GM12875 (cell line): Measurements from ENCODE around the gene THAP6.

Experiments used
- H3K4me3 ChIP-seq: one replicate; pipeline ENCODE4 v1.5.1; 2011; ENCODE audit warnings: low read depth, low read length, control low read depth
- TF ChIP-seq, protein P1 (sequence below): IDR thresholded peaks from 2 replicates; pipeline ENCODE4 v1.5.1; 2011; ENCODE audit warnings: low read depth, mild to moderate bottlenecking, control low read depth, inconsistent platforms, low read length, moderate library complexity, borderline replicate concordance; ENCODE audit not compliant: insufficient read depth

The THAP6 gene

DNA sequence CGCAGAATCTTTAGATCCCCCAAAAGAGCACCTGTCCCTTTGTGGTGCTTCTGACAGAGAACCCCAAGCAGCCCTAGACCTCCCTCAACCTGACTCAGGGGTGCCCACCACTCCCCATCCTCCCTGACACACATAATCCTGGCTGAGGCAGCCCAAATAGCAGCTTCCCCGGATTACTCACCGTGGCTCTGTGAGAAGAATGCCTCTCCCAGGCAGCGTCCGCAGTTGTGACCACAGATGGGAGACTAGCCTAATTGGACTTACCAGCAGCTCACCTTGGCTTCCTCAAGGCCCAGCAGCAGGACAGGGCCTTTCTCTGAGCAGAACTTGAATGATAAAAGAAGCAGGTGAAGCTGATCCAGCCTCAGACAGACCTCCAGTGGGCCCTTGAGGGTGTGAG lies 31.3 kb downstream of the THAP6 start:
- H3K4me3 ChIP-seq = no peak overlapping the region
- TF ChIP-seq, protein P1, sequence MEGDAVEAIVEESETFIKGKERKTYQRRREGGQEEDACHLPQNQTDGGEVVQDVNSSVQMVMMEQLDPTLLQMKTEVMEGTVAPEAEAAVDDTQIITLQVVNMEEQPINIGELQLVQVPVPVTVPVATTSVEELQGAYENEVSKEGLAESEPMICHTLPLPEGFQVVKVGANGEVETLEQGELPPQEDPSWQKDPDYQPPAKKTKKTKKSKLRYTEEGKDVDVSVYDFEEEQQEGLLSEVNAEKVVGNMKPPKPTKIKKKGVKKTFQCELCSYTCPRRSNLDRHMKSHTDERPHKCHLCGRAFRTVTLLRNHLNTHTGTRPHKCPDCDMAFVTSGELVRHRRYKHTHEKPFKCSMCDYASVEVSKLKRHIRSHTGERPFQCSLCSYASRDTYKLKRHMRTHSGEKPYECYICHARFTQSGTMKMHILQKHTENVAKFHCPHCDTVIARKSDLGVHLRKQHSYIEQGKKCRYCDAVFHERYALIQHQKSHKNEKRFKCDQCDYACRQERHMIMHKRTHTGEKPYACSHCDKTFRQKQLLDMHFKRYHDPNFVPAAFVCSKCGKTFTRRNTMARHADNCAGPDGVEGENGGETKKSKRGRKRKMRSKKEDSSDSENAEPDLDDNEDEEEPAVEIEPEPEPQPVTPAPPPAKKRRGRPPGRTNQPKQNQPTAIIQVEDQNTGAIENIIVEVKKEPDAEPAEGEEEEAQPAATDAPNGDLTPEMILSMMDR = no peak

DNA sequence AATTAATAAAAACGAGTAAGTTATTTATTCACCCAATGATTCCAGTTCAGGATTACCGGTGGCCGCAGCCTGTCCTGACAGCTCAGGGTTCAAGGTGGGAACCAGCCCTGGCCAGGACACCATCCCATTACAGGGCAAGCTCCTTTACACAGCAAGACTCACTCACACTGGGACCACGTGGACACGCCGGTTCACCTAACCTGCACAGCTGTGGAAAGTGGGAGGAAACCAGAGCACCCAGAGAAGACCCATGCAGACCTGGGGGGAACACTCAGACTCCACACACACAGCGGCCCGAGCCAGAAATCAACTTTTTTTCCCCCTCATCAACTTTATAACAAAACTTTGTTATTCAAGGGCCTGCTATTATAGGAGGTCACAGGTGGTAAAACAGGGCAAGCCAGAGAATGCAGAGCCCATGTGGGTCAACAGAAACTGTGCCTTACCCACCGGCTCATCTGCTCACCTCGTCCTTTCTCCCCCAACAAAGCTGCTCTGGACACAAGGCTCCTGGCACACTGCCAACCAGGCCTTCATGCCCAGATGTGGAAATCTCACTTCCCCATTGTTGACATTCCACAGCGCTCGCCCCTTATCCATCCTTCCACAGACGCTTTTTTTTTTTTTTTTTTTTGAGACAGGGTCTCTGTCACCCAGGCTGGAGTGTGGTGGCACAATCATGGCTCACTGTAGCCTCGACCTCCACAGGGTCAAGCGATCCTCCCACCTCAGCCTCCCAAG lies 33.5 kb downstream of the THAP6 start:
- no peak overlapping the region for H3K4me3 ChIP-seq
- TF ChIP-seq, protein P1 = no peak

- H3K4me3 ChIP-seq = no peak overlapping the region
- TF ChIP-seq, protein P1 = no peak
Measured at GRCh38 chr4:75549019-75549418, 34.7 kb downstream of the THAP6 start.

GRCh38 chr4:75552452-75552851 lies 38.2 kb downstream of the THAP6 start:
- TF ChIP-seq, protein P1 = no peak
- no peak overlapping the region for H3K4me3 ChIP-seq

- TF ChIP-seq, protein P1 = no peak
- H3K4me3 ChIP-seq = no peak within 1 kb of the TSS
Measured at GRCh38 chr4:75555294-75556164, 41.3 kb downstream of the THAP6 start, which contains the start of gene ODAPH. TSS of gene ODAPH (plus strand) at chr4:75556066. CDS start at chr4:75556083, 17 bp downstream.

- TF ChIP-seq, protein P1 = no peak
- H3K4me3 ChIP-seq = no peak overlapping the region
Measured at GRCh38 chr4:75557696-75558095, 43.4 kb downstream of the THAP6 start.
